GM18520 (cell line): Measurements from ENCODE around the gene ASMTL.
"Not testable (repeated sequence)": the region's sequence is repeated elsewhere in the genome, so short reads cannot be mapped to it uniquely, and the experiment has no call there.

Source experiments
- ATAC-seq: cut with Tn5 transposase; IDR thresholded peaks from one replicate; pipeline ENCODE4 v1.9.1; 2021; ENCODE audit not compliant: unreplicated experiment

Gene ASMTL

DNA sequence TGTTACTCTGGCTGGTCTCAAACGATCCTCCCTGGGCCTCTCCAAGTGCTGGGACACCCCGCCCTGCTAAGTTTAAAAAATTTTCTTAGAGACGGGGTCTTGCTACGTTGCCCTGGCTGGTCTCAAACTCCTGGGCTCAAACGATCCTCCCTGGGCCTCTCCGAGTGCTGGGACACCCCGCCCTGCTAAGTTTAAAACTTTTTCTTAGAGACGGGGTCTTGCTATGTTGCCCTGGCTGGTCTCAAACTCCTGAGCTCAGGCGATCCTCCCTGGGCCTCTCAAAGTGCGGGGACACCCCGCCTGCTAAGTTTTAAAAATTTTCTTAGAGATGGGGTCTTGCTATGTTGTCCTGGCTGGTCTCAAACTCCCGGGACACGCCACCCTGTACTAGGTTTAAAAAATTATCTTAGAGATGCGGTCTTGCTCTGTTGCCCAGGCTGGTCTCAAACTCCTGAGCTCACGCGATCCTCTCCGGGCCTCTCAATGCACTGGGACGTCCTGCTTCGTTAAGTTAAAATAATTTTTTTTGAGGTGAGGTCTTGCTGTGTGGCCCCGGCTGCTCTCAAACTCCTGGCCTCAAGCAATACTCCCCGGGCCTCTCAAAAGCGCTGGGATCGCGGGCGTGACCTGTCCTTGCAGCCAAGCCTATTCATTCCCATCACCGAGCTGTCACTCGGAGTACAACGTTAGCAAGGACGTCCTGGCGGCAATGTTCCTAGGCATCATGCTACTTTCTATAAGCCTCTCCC is 61.9 kb downstream of the ASMTL start:
- ATAC-seq: no peak

DNA sequence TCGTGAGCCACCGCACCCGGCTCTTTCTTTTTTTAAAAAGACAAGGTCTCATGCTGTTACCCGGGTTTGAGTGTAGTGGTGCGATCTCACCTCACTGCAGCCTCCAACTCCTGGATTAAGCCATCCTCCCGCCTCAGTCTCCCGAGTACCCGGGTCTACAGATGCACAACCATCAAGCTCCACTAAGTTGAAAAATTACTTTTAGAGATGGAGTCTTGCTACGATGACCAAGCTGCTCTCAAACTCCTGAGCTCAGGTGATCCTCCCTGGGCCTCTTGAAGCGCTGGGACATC is 62.8 kb downstream of the ASMTL start:
- ATAC-seq: no peak

DNA sequence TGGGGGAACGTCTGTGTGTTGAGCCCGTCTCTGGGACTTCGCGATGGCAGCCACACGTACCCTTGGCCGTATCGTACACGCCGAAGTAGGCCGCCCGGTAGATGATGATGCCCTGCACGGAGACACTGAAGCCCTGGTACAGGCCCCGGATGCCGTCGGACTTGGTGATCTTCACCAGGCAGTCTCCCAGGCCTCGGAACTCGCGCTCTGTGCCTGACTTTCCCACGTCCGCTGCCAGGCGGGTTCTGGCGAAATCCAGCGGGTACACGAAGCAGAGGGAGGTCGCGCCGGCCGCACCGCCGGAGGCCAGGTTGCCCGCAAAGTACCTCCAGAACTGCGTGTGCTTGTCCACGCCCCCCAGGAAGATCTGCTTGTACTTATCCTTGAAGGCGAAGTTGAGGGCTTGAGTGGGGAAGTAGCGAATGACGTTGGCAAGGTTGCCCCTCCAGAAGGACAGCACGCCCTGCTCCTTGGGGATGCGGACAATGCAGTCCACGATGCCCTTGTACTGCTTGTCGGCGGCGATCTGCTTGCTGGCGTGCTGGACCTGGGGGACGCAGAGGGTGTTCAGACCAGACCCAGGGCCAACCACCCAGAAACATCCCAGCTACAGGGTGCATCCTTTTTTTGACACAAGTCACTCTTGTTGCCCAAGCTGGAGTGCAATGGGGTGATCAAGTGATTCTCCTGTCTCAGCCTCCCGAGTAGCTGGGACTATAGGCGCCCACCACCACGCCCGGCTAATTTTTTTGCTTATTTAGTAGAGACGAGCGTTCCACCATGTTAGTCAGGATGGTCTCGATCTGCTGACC is 63.3 kb downstream of the ASMTL start:
- ATAC-seq: no peak

DNA sequence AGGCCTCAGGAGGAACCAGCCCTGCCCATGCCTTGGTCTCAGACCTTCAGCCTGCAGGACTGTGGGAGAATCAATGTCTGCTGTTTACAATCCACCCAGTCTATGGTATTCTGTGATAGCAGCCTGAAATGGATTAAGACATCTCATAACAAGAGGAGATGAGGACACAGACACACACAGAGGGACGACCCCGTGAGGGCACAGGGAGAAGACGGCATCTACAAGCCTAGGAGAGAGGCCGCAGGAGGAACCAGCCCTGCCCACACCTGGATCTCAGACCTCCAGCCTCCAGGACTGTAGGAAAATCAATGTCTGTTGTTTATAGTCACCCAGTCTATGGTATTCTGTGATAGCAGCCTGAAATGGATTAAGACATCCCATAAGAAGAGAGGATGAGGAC is 64.1 kb downstream of the ASMTL start:
- no peak for ATAC-seq

DNA sequence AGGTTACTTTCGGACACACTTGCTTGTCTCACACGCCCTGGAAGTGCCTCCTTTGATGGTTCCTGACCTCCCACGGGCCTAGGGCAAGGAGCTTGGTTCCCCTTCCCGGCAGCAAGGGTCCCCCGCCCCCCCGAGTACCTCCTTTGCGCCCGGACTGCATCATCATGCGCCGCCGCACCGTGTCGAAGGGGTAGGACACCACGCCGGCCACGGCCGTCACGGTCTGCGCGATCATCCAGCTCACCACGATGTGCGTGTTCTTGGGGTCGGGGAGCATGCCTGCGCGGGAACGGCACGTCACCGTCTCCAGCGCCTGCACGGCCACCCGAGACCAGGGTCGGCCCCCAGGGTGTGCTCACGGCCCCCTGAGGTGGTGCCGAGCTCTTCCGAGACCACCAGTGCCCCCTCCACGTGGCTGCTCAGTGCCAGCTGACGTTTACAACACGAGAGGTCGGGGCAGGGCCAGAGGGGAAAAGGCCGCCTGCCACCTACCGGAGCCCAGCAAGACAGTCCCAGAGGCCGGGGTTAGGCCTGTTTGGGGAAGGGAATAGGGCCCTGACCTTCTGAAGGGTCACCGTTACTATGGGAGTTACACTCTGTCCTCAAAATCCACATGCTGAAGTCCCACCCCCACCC is 65.5 kb downstream of the ASMTL start:
- no peak for ATAC-seq

DNA sequence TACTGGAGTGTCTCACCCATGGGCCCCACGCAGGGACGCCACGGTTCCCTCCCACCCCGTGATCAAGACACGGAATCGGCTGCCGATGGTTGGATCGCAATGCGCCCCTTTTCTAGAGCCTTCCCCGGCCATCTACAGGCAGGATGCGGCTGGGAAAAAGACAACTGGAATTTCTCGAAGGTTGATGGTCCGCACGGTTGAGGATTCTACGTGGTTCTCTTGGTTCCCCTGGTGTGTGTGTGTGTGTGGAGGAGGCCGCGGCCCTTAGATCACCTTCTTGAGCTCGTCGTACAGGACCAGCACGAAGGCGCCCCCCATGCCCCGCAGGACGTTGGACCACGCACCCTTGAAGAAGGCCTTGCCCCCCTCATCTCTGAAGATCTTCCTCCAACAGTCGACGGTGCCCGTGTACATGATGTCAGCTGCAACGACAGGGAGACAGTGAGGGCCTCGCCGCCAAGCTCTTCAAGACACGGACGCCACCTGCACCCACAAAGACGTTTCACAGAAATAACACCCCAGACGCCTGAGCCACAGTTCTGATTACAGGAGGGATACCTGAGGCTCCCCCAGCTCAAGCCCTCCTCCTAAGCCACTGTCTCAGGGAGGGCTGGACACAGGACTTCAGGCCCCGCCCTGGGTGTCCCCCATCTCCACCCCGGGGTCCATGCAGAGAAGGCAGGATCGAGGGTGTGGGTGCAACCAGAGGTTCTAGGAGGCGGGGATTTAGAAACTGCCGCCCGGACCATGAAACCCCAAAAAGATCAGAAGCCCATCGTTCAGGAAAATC is 66.2 kb downstream of the ASMTL start:
- ATAC-seq: no peak

DNA sequence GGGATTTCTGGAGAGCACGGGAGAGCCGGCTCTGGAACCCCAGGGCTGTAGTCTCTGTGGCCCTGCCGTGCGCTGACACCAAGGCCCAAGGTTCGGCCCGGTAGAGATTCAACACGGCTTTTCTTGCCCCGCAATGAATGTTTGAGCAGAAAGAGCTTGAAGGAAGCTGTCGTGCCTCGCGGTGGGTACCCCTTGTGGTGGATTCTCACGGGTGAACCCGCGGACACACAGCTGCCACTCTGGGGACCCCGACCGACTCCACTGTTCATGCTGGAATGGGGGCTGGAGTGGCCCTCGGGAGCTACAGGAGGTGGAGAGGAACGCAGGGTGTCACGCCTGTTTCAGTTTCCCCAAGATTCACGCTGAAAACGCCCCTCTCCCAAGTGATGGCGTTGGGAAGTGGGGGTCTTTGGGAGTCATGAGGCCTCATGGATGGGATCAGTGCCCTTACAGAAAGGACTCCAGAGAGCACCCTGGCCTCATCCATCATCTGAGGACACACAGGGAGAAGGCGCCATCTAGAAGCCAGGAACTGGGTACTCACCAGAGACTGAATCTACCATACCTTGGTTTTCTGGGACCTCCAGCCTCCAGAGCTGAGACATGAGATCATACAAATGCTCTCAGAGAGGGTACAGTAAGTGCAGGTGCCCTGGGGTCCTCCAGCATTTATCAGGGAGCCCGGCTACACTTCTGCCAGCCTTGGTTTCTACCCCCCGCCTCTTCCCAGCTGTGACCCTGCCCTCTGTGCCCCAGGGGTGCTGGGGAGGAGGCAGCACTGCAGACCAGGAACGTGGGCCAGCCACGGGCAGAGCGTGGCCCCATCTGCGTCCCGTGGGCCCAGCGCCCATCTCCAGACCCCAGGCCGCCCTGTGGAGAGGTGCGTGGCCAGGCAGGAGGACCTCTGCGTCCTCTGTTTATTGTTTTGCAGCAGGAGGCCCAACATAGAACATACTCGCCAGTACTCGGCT is 67.2 kb downstream of the ASMTL start:
- ATAC-seq: no peak

DNA sequence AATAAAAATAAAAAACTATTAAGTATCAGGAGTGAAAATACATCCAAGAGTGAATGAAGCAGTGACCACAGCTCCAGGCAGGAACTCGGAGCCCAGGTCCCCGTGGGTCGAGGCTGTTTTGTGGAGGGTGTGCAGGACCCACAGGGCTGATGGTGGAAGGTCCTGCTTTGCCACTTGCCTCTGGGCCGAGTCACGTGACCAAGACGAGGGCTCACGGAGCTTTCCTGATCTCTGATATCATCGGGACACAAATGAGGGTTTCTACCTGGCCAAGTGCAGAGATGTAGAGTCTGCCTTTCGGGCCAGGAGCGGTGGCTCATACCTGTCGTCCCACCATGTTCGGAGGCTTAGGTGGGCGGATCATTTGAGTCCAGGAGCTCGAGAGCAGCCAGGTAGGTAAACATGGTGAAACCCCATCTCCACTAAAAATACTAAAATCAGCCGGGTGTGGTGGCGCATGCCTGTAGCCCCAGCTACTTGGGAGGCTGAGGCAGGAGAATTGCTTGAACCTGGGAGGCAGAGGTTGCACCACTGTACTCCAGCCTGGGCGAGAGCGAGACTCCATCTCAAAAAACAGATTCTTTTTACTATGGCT is 68.0 kb downstream of the ASMTL start:
- ATAC-seq: no peak

DNA sequence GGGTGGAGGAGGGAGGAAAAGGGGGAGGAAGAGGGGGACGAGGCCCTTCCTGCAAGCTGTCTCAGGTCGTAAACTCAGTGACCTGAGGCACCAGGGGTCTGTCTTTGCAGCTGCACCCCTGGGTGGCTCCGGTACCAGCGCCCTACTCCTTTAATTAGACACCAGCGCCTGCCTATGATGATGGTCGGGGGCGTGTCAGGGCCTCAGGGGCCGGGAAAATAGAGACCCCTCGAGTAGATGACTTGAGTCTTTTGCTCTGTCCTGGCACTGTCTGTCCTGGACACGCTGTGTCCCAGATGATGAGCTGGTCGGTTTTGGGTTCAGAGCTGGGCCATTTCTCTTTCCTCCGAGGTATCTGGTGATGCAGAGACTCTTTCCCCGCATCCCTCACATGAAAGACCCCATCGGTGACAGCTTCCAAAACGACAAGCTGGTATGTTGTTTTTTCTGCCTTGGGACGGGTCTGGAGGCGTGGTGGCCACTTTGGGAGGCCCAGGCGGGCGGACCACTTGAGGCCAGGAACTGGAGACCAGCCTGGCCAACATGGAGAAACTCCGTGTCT is 72.0 kb downstream of the ASMTL start:
- ATAC-seq: no peak

DNA sequence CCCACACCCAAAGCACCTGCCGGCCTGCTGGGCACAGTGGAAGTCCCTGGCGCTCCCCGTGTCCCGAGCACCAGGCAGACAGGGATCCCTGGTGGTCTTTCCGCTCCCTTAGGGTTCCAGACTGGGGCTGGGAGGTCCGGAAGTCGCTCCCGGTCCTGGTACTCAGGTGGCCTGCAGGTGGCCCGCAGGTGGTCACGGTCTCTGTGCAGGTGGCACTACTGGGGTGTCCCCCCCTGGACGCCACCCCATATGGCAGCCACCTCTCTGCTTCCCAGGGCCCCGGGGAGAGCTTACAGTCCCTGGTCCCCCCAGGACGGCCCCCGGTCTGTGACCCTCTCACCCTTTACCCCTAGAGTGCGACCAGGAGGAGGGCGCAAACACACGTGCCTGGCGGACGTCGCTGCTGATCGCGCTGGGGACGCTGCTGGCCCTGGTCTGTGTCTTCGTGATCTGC is 74.4 kb downstream of the ASMTL start:
- ATAC-seq: no peak

DNA sequence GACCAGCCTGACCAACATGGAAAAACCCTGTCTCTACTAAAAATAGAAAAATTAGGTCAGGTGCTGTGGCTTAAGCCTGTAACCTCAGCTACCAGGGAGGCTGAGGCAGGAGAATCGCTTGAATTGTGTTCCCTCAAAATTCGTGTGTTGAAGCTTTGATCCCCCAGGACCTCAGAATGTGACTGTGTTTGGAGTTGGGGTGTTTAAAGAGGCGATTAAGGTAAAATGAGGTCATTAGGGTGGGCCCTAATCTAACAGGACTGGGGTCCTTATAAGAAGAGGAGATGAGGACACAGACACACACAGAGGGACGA is 84.4 kb downstream of the ASMTL start:
- no peak for ATAC-seq

DNA sequence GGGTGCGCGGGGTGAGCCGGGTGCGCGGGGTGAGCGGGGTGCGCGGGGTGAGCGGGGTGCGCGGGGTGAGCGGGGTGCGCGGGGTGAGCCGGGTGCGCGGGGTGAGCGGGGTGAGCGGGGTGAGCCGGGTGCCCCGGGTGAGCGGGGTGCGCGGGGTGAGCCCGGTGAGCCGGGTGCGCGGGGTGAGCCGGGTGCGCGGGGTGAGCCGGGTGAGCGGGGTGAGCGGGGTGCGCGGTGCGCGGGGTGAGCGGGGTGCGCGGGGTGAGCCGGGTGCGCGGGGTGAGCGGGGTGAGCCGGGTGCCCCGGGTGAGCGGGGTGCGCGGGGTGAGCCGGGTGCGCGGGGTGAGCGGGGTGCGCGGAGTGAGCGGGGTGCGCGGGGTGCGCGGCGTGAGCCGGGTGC is 86.3 kb downstream of the ASMTL start:
- not testable (repeated sequence) for ATAC-seq

DNA sequence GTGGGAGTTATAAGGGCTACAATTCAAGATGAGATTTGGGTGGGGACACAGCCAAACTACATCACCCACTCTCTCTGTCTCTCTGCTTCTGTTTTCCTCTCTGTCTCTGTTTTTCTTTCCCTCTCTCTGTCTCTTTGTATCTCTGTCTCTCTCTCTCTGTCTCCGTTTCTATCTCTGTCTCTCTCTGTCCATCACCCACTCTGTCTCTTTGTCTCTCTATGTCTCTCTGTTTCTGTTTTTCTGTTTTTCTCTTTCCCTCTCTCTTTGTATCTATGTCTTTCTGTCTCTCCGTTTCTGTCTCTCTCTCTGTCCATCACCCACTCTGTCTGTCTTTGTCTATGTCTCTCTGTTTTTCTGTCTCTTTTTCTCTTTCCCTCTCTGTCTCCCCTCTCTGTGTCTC is 90.8 kb downstream of the ASMTL start:
- no peak for ATAC-seq

DNA sequence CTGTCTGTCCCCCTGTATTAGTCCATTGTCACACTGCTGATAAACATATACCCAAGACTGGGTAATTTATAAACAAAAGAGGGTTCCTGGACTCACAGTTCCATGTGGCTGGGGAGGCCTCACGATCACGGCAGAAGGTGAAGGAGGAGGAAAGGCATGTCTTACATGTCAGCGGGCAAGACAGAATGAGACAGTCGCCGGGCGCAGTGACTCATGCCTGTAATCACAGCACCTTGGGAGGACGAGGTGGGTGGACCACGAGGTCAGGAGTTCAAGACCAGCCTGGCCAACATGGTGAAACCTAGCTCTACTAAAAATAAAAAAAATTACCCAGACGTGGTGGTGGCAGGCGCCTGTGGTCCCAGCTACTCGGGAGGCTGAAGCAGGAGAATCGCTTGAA is 91.4 kb downstream of the ASMTL start:
- ATAC-seq: no peak

DNA sequence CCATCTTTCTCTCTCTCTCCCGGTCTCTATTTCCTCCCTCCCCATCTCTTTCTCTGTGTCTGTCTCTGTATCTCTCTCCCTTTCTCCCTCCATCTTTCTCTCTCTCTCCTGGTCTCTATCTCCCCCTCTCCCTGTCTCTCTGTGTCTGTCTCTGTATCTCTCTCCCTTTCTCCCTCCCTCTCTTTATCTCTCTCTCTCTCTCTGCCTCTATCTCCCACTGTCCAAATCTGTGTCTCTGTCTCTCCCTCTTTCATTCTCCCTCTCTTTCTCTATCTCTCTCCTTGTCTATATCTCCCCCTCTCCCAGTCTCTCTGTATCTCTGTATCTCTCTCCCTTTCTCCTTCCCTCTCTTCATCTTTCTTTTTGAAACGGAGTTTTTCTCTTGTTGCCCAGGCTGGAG is 92.5 kb downstream of the ASMTL start:
- ATAC-seq: no peak

DNA sequence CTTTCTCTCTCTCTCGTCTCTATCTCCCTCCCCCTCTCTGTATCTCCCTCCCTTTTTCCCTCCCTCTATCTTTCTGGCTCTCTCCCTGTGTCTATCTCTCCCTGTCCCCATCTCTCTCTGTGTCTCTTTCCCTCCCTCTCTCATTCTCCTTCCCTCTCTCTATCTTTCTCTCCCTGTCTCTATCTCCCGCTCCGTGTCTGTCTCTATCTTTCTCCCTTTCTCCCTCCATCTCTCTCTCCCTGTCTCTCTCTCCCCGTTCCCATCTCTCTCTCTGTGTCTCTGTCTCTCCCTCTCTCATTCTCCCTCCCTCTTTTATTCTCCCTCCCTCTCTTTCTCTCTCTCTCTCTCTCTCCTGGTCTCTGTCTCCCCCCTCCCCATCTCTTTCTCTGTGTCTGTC is 93.2 kb downstream of the ASMTL start:
- no peak for ATAC-seq

DNA sequence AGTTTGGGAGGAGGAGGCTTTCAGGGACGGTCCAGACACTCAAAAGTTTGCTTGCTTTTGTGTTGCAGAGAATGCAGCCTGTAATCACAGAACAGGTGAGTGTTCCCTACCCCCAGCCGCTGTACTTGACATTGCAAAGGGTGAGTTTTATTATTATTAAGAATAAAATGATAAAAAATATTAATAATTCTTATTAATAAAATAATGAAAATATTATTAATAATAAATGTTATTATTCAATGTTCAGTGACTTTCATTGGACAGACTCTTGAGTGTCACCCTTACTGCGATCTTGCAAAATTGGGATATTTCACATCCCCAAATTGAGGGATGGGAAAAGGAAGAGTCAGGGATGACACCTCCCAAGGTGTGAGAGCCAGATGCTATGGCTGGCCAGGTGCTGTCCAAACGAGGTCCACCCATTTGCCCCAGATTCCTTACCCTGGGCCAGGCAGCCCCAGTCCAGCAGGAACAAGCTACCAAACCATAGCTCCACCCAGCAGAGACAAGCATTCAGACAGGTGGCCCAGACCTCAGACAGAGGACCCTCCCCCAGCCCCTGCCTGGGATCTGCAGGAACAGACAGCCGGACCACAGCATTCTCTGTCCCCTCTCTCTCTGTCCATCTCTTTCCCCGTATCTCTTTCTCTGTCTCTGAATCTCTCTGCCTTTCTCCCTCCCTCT is 93.8 kb downstream of the ASMTL start:
- ATAC-seq: no peak

DNA sequence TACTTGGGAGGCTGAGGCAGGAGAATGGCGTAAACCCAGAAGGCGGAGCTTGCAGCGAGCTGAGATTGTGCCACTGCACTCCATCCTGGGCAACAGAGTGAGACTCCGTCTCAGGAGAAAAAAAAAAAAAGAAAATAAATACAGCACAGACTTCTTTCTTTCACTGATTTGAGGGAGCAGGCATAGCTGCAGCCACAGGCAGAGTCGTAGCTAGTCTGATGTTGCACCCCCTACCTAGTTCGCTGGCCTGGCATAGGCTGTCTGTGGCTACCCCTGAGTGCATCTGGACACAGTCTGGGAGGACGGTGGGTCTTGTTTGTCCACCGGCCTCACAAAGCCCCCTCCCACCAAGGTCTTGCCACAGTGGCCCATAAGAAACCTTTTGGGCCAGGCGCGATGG is 94.7 kb downstream of the ASMTL start:
- ATAC-seq: no peak
